Left lobe of liver (tissue), 2 donors: ENCODE measurements around the gene NME5. TPM values are rescaled to one million over a fixed set of nuclear protein-coding genes. Genes with fewer than 3 reads are reported as not detected.
"Not testable (repeated sequence)": the region's sequence is repeated elsewhere in the genome, so short reads cannot be mapped to it uniquely, and the experiment has no call there.

Experiments
- ATAC-seq: fragments of 200-7000 bp; cut with Tn5 transposase; one replicate; pipeline ENCODE4 v1.9.1; 2020; ENCODE audit warnings: mild to moderate bottlenecking, moderate library complexity
- DNase-seq: peaks from one replicate; pipeline ENCODE4 v3.0.0-alpha.2; 2020; ENCODE audit warnings: low spot score
- total RNA-seq: library from RNA; stranded (reverse); gene quantifications from one replicate; pipeline ENCODE4 v1.2.1, GENCODE V29; 2021
- donor health status: DM: no; HTN: no; CAD: no; lungs with moderate emphysema.
- donor health status: DM: no; HTN: yes; CAD: no.

The NME5 gene
- total RNA-seq, 1 donor from 2014 or later: 0.20 TPM

DNA sequence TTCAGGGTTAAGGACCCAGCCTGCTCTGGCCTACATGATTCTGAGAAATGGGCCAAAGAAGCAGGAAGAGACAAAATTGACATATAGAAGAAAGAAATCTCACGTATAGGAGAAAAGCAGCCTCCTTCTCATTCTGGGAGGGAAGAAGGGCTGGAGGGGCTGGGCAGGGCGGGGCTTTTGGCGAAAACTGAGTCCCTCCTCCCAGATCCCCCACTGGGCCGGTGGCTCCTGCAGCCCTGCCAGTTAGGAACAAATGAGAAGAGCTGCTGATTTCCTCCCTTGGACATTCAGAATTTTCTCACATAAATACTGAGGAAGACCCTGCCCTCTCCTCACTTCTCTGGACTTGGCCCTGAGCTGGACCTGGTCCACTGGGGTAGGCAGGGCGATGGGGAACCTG lies 55.5 kb downstream of the NME5 start, which contains the start of gene WNT8A:
TSS of gene WNT8A (plus strand) at position 332 of the 400 bp plus-strand sequence. CDS start 95 bp downstream, outside the sequence.
- DNase-seq (no peak), ATAC-seq (no peak)

DNA sequence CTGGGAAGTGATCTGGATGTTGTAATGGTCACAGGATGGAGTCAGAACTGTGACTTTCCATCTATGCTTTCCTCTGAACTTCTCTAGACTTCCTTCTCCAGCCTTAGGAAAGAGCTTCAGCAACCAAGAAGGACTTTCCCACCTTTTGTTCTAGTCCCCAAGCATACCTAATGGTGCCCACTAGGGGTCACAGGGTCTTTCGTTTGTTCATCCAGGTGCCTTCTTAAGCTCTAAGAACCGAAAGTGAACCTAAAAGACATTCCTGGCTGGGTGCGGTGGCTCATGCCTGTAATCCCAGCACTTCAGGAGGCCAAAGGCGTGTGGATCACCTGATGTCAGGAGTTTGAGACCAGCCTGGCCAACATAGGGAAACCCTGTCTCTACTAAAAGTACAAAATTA lies 57.2 kb downstream of the NME5 start:
- DNase-seq (no peak), ATAC-seq (no peak)

DNA sequence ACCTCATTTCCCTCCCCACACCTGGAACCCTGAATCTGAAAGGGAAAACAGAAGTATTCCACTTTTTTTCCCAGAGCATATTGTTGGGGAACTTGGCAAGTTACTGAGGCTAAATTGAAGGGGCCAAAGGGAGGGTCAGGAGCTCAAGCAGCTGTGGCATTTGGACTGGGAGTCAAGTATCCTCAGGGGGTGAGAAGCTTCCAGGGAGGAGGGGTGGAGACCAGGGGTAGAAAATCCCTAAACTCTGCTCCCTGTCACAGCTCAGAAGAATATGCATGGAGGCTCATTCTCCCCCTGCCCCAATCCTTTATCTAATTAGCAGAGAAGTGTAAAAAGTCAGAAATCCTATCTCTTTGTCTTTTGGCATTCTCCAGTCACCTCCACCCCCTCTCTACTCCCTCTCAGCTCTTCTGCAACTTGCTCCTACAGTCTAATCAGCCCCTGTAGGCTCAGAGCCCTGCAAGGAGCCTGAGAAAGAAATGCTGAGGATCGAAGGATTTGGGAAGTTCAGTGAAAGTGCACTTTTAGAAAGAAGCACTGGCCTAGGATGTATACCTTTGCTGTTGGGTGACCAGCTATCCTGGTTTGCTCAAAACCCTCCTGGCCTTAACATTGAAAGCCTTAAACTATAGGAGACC lies 61.1 kb downstream of the NME5 start:
- DNase-seq (no peak), ATAC-seq (no peak)

DNA sequence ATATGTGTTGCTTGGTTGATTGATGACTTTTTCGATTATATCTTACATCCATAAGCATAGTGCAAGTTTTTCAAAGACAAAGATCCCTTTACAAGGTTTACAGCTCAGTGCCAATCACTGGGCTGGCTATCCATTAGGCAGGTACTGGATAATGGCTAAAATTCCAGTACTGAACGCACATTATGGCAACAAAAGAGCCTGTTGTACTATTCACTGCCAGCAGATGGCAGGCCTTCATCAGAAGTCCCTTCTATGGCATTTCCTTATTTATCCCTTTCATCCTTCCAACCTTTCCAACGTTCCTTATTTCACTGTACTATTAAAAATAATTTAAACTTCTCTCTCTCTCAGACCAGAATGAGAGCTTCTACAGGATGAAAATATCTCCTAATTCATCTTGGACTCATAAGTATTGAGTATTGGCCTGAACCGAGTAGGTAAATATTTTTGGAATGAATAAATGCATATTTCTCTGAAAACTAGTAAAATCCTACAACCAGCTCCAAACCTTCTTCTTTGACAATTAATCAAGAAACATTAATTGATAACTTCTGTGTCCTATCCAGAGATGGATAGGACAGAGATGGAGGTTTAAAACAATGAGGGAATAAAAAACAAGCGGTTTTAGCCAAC lies 62.0 kb downstream of the NME5 start:
- DNase-seq (peak; percentile 58), ATAC-seq (peak; percentile 97)

DNA sequence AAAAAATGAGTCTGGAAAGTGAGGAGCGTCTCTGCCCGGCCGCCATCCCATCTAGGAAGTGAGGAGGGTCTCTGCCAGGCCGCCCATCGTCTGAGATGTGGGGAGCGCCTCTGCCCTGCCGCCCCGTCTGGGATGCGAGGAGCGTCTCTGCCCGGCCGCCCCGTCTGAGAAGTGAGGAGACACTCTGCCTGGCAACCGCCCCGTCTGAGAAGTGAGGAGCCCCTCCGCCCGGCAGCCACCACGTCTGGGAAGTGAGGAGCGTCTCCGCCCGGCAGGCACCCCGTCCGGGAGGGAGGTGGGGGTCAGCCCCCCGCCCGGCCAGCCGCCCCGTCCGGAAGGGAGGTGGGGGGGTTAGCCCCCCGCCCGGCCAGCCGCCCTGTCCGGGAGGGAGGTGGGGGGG lies 69.2 kb downstream of the NME5 start:
- not testable (repeated sequence) for ATAC-seq, DNase-seq

DNA sequence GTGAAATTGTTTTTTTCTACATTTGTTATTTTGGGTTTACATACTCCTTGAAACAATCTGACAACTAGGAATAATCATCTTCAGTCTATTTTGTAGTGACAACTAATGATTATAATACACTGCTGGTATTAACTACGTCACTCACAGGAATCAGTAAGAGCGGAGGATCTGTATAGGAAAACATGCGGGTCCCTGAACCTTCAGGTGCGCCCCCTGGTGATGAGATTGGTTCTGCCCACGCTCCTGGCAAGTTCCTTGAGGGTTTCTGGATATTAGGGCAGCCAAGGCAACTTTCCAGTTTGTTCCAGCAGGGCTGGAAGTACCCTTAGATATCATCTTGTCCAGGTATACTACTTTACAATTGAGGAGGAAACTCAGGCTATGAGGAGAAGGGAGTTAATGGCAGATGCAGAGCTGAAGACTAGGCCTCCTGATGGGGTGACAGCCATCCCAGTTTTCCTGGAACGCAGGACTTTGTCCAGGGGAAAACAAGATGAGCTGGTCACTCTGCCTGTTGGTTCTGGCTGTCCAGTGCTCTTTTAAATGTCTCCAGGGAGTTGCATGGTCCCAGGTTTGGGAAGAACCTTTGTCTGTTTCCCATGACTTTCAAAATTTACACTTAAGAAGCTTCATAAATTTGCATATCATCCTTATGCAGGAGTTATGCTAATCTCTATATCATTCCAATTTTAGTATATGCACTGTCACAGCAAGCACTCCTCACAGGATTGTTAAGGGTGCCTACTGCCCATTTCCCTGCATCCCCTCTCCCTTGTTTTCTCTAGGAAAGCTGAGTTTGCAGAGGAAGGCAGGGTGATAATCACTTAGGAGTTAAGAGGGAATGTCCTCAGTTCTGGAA lies 70.3 kb downstream of the NME5 start:
- ATAC-seq (peak; percentile 98), DNase-seq (peak; percentile 73)

DNA sequence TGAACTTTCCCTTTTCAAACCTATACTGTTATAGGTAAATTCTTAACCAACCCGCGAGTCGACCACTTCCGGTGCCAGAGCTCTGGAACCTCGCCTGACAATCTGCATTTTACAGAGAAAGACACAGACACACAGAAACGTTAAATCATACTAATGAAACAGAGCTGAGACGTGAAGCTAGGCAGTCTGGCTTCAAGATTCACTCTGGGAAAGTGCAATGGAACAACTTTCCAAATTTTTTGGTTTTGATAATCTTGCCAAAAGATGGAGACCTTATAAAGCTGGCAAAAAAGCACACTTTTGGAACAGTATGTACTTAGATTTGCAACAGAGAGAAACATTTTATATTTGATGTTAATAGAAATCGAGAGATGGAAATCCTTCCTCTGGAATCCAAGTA lies 71.3 kb downstream of the NME5 start:
- no peak for ATAC-seq
- DNase-seq: no peak

Other genes starting within 250 kb of the NME5 start
- not detected for gene PKD2L2, start 250.0 kb downstream of the NME5 start, total RNA-seq
- gene FAM13B, start 106.3 kb downstream of the NME5 start, total RNA-seq: 8.0 TPM
- not detected for gene WNT8A, start 55.4 kb downstream of the NME5 start, total RNA-seq
- 19.3 TPM for gene BRD8, start 39.2 kb upstream of the NME5 start, total RNA-seq
- gene KIF20A, start 39.7 kb upstream of the NME5 start, total RNA-seq: 0.35 TPM
- 12.1 TPM for gene CDC23, start 73.9 kb upstream of the NME5 start, total RNA-seq
- not detected for gene GFRA3, start 135.2 kb upstream of the NME5 start, total RNA-seq
- not detected for gene CDC25C, start 192.4 kb upstream of the NME5 start, total RNA-seq
- gene FAM53C, start 198.8 kb upstream of the NME5 start, total RNA-seq: 10.4 TPM
- gene KDM3B, start 213.3 kb upstream of the NME5 start, total RNA-seq: 16.3 TPM